GM18526 (cell line): ENCODE data around the gene PSD2.
A peak's percentile ranks its signal among the peaks of the same experiment; 100 is the strongest.

Experiments used
- POLR2A ChIP-seq: IDR thresholded peaks from 3 replicates; pipeline ENCODE4 v1.6.1; 2011; ENCODE audit not compliant: insufficient read length; ENCODE audit errors: extremely low read depth

The PSD2 gene

GRCh38 chr5:139795074-139796001, at the start of gene PSD2:
Gene PSD2 (plus strand): TSS chr5:139795808. CDS start chr5:139809441, 13,633 bp downstream.
- no peak for TF ChIP-seq POLR2A

GRCh38 chr5:139746691-139747582, 48.7 kb upstream of the PSD2 start:
- TF ChIP-seq POLR2A = peak; percentile 35

- TF ChIP-seq POLR2A = peak; percentile 14
Observed at GRCh38 chr5:139747583-139748504, 47.8 kb upstream of the PSD2 start.

GRCh38 chr5:139748505-139748826, 47.1 kb upstream of the PSD2 start:
- no peak for TF ChIP-seq POLR2A

- no peak for TF ChIP-seq POLR2A
Observed at GRCh38 chr5:139749242-139749641, 46.4 kb upstream of the PSD2 start.

- TF ChIP-seq POLR2A = no peak
Observed at GRCh38 chr5:139751236-139751635, 44.4 kb upstream of the PSD2 start.

- TF ChIP-seq POLR2A = no peak
Observed at GRCh38 chr5:139752506-139753473, 42.8 kb upstream of the PSD2 start.

GRCh38 chr5:139755892-139756671, 39.5 kb upstream of the PSD2 start:
- TF ChIP-seq POLR2A = no peak

GRCh38 chr5:139756971-139757370, 38.6 kb upstream of the PSD2 start:
- TF ChIP-seq POLR2A = no peak

- no peak for TF ChIP-seq POLR2A
Observed at GRCh38 chr5:139757727-139758509, 37.7 kb upstream of the PSD2 start.

GRCh38 chr5:139758510-139759075, 37.0 kb upstream of the PSD2 start:
- TF ChIP-seq POLR2A = no peak

GRCh38 chr5:139759219-139759721, 36.3 kb upstream of the PSD2 start:
- no peak for TF ChIP-seq POLR2A
